Endothelial cell of umbilical vein (primary cell): ENCODE measurements around the gene PGR. TPM values are rescaled to one million over a fixed set of nuclear protein-coding genes. Genes with fewer than 3 reads are reported as not detected.

ENCODE experiments used
- BruUV-seq: library from RNA; stranded (reverse); fragments of 400-500 nt; replicated peaks from 2 replicates; lab custom pipeline; 2021; lab: Mats Ljungman, UMichigan
- CTCF ChIA-PET: fragments of 300-600, 350-600 bp; sonication (Branson Sonifier 250); formaldehyde crosslinking; loops from one replicate; lab custom pipeline; 2021; ENCODE audit warnings: antibody characterized with exemption, inconsistent platforms; lab: Charles Lee
- POLR2A ChIA-PET: fragments of 300-600, 350-600 bp; sonication (Branson Sonifier 250); formaldehyde crosslinking; loops from one replicate; lab custom pipeline; 2021; ENCODE audit warnings: antibody characterized with exemption, inconsistent platforms; lab: Charles Lee
- DNase-seq: peaks from one replicate; pipeline ENCODE4 v3.0.0-alpha.2; 2011; ENCODE audit warnings: low read depth, low spot score
- FAIRE-seq: peaks from 2 replicates; lab custom pipeline; 2011; peaks lifted over from hg19 to GRCh38; lab: Jason Lieb, UNC
- H2AFZ ChIP-seq: 2 replicates; pipeline ENCODE4 v1.6.0; 2012; ENCODE audit warnings: low read depth, low read length, control low read depth, inconsistent platforms
- H3K27ac ChIP-seq: 2 replicates; pipeline ENCODE4 v1.5.1; 2011; ENCODE audit warnings: low read depth, mild to moderate bottlenecking, control low read depth, low read length, moderate library complexity; ENCODE audit not compliant: insufficient read depth
- H3K27me3 ChIP-seq, 2 experiments: 2 replicates each; pipeline versions ENCODE4 v1.6.0 to v1.6.1; 2011; ENCODE audit warnings: low read length in 2 of 2, mixed read lengths in 1 of 2; ENCODE audit not compliant: control insufficient read depth in 2 of 2, insufficient read depth in 2 of 2
- H3K36me3 ChIP-seq, 2 experiments: 2 replicates in 1 of 2; 3 replicates in 1 of 2; pipeline ENCODE4 v1.5.1; 2011; ENCODE audit warnings: low read length in 2 of 2, mild to moderate bottlenecking in 1 of 2, moderate library complexity in 1 of 2; ENCODE audit not compliant: control insufficient read depth in 2 of 2, insufficient read depth in 2 of 2; ENCODE audit errors: extremely low read depth in 1 of 2
- H3K4me1 ChIP-seq: 3 replicates; pipeline ENCODE4 v1.5.1; 2011; ENCODE audit warnings: mild to moderate bottlenecking, low read length; ENCODE audit not compliant: control insufficient read depth, insufficient read depth; ENCODE audit errors: extremely low read depth
- H3K4me2 ChIP-seq: 2 replicates; pipeline ENCODE4 v1.6.1; 2011; ENCODE audit warnings: low read length, control low read depth, mixed read lengths; ENCODE audit not compliant: insufficient read depth
- H3K4me3 ChIP-seq, 3 experiments: fragments of 200-600 bp in 1 of 3; sonication (generic), shearing (Covaris generic) in 1 of 3; replicated peaks in 1 of 3; 2 replicates each; pipeline ENCODE4 v1.5.1; 2011 to 2016; ENCODE audit warnings: control low read depth in 3 of 3, low read length in 3 of 3, mild to moderate bottlenecking in 2 of 3, inconsistent platforms in 1 of 3, low read depth in 1 of 3, moderate library complexity in 1 of 3; ENCODE audit not compliant: insufficient read depth in 1 of 3
- H3K79me2 ChIP-seq: 2 replicates; pipeline ENCODE4 v1.6.0; 2012; ENCODE audit warnings: low read length, inconsistent platforms; ENCODE audit not compliant: control insufficient read depth, insufficient read depth
- H3K9ac ChIP-seq: replicated peaks from 2 replicates; pipeline ENCODE3; 2011; ENCODE audit warnings: low read length, control low read depth; ENCODE audit not compliant: insufficient read depth; ENCODE audit errors: extremely low read depth
- H3K9me1 ChIP-seq: replicated peaks from 3 replicates; pipeline ENCODE4 v1.6.0; 2011; ENCODE audit warnings: mild to moderate bottlenecking, low read length; ENCODE audit not compliant: control insufficient read depth, insufficient read depth; ENCODE audit errors: extremely low read depth
- H3K9me3 ChIP-seq: replicated peaks from 2 replicates; pipeline ENCODE4 v1.5.1; 2012; ENCODE audit warnings: low read length, inconsistent platforms; ENCODE audit not compliant: control insufficient read depth, insufficient read depth
- H4K20me1 ChIP-seq: replicated peaks from 2 replicates; pipeline ENCODE3; 2011; ENCODE audit warnings: mild to moderate bottlenecking, low read length; ENCODE audit not compliant: control insufficient read depth, insufficient read depth; ENCODE audit errors: extremely low read depth
- CTCF ChIP-seq, 2 donors: IDR thresholded peaks; 1 replicate in 1 of 2; 2 replicates in 1 of 2; pipeline ENCODE4 v1.5.1; 2011; ENCODE audit warnings: low read length in 2 of 2, mild to moderate bottlenecking in 2 of 2, moderate library complexity in 2 of 2, control low read depth in 1 of 2, inconsistent platforms in 1 of 2, low read depth in 1 of 2; ENCODE audit not compliant: insufficient read depth in 1 of 2; ENCODE audit errors: extremely low read depth in 1 of 2
- EZH2 ChIP-seq: IDR thresholded peaks from 2 replicates; pipeline ENCODE4 v1.6.1; 2012; ENCODE audit warnings: borderline replicate concordance, low read depth, mild to moderate bottlenecking, moderate library complexity, low read length, inconsistent platforms; ENCODE audit not compliant: severe bottlenecking
- FOS ChIP-seq: IDR thresholded peaks from 2 replicates; pipeline ENCODE4 v1.6.1; 2011; ENCODE audit warnings: mild to moderate bottlenecking, low read length, moderate library complexity, borderline replicate concordance; ENCODE audit not compliant: insufficient read depth
- GATA2 ChIP-seq: IDR thresholded peaks from 2 replicates; pipeline ENCODE4 v1.7.0; 2011; ENCODE audit warnings: low read depth, mild to moderate bottlenecking, moderate library complexity, mixed read lengths, low read length; ENCODE audit not compliant: insufficient read length, insufficient read depth
- JUN ChIP-seq: IDR thresholded peaks from 2 replicates; pipeline ENCODE4 v1.6.1; 2011; ENCODE audit warnings: borderline replicate concordance, low read depth; ENCODE audit not compliant: insufficient read length, insufficient read depth
- MAX ChIP-seq: IDR thresholded peaks from 2 replicates; pipeline ENCODE4 v1.6.1; 2011; ENCODE audit not compliant: insufficient read depth, insufficient read length
- MYC ChIP-seq: IDR thresholded peaks from one replicate; pipeline ENCODE4 v1.6.1; 2011; ENCODE audit warnings: mild to moderate bottlenecking, low read depth, low read length
- POLR2A ChIP-seq: IDR thresholded peaks from 2 replicates; pipeline ENCODE4 v1.6.1; 2012; ENCODE audit warnings: low read depth, mild to moderate bottlenecking, control low read depth, low read length
- POLR2AphosphoS5 ChIP-seq: IDR thresholded peaks from 2 replicates; pipeline ENCODE4 v1.6.1; 2012; ENCODE audit warnings: low read depth, mild to moderate bottlenecking, control low read depth, low read length, moderate library complexity; ENCODE audit not compliant: insufficient read depth
- dilution Hi-C: fragments of 300-500 bp; cut with MboI; formaldehyde crosslinking; loops from one replicate; pipeline ENCODE4 v1.15.0; 2019; ENCODE audit warnings: low sequenced_read_pairs; ENCODE audit not compliant: extremely low pct_ligation_motif_present
- intact Hi-C: fragments of 100-400 bp; cut with micrococcal nuclease; formaldehyde crosslinking; loops from one replicate; pipeline ENCODE4 v1.10.0; 2022
- polyA plus RNA-seq, 4 experiments: library from polyadenylated mRNA; depleted of rRNA in 3 of 4; stranded (reverse) in 3 of 4; unstranded in 1 of 4; fragments of >200 nt; gene quantifications; 2 replicates each; pipeline versions ENCODE4 v1.2.1 to v1.2.3, GENCODE V29; 2011 to 2012; ENCODE audit warnings: missing spikeins in 1 of 4
- total RNA-seq: library from RNA; stranded (reverse); gene quantifications from 2 replicates; pipeline ENCODE4 v1.2.3, GENCODE V29; 2021

PGR gene
- total and polyA plus RNA-seq, 2 donors (not counting 3 experiments of a cell fraction or from before 2014, with no cell fraction given), result not detected

- no peaks in the 10 kb centered on the region for H3K4me1 ChIP-seq
- BruUV-seq, result no TSS peak
- H3K36me3 ChIP-seq, result no peaks in the 10 kb centered on the region
- FAIRE-seq (no peak), DNase-seq (no peak)
- H3K79me2 ChIP-seq, result no peaks in the 10 kb centered on the region
- no peaks in the 10 kb centered on the region for H3K9me3 ChIP-seq
- ChIA-PET POLR2A (no interaction called here), CTCF (no interaction called here)
- H3K9me1 ChIP-seq, result no peaks in the 10 kb centered on the region
- dilution Hi-C loops, result no loop called here
- no peak overlapping the region for H3K4me2 ChIP-seq
- H4K20me1 ChIP-seq, result no peaks in the 10 kb centered on the region
- H3K27ac ChIP-seq, result no peak overlapping the region
- no peak overlapping the region for H2AFZ ChIP-seq
- intact Hi-C loops, result no loop called here
- no peak overlapping the region for H3K9ac ChIP-seq
- no peak overlapping the region for H3K4me3 ChIP-seq
- H3K27me3 ChIP-seq, result no peaks in the 10 kb centered on the region
- TF ChIP-seq POLR2AphosphoS5 (no peak), FOS (no peak), CTCF (IDR thresholded peaks at IDR 0.05; ENCODE audit: extremely low read depth in 1 of 2, insufficient read depth in 1 of 2, low read depth in 1 of 2, low read length in 2 of 2) (no peak), MAX (no peak), EZH2 (no peak), GATA2 (no peak), MYC (no peak), JUN (no peak), POLR2A (no peak)
These were observed 99.6 kb downstream of the PGR start for GRCh38 chr11:101030015-101030414.
